Stimulated activated CD8-positive, alpha-beta memory T cell treated with anti-CD3 and anti-CD28 coated beads, Interleukin-12 subunit alpha, Interleukin-12 subunit beta, amount 100 ng/mL, for 1 hour (primary cell): Measurements from ENCODE around the gene NFS1.
"Not testable (repeated sequence)": the region's sequence is repeated elsewhere in the genome, so short reads cannot be mapped to it uniquely, and the experiment has no call there.

Experiments
- DNase-seq: peaks from one replicate; pipeline ENCODE4 v3.0.0-alpha.2; 2020; ENCODE audit warnings: low read depth

Gene NFS1

DNA sequence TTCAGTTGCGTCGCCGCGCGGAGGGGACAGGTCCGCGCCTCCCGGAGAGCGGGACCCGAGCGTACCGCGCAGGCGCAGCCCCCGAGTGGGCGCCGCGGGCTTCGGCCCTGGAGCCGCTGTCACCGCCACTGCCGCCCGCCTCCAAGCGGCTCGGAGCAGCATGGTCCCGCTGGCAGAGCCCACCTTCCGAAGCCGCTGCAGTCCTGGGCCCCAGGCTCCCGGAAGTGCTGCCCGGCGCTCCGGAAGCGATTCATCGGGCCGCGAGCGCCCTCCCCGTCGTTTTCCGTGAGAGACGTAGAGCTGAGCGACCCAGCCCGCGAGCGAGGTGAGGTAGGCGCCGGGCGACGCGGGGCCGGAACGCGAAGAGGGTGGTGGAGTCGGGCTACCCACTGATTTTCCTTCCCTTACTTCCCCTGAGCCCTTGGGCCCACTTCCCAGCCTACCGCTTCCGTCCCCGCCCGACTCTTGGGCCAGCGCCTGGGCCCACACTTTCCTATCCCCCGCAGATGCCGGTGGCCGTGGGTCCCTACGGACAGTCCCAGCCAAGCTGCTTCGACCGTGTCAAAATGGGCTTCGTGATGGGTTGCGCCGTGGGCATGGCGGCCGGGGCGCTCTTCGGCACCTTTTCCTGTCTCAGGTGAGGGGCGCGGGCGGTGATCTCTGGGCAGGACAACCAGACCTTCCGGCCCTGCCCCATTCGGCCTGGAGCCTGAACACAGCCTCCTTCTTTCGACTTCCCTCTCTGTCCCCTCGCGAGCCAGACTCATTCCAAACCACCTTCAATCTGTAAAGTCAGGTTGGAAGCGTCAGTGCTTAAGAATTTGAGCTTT is at the start of gene NFS1, which contains the start of gene ROMO1:
Gene NFS1, minus strand, starts transcription at position 226 of the 830 bp plus-strand sequence. Its CDS starts 64 bp downstream, at position 162.
Gene ROMO1, plus strand, starts transcription at position 279 of the 830 bp plus-strand sequence. Its CDS starts 228 bp downstream, at position 507.
- peak; percentile 75 for DNase-seq

DNA sequence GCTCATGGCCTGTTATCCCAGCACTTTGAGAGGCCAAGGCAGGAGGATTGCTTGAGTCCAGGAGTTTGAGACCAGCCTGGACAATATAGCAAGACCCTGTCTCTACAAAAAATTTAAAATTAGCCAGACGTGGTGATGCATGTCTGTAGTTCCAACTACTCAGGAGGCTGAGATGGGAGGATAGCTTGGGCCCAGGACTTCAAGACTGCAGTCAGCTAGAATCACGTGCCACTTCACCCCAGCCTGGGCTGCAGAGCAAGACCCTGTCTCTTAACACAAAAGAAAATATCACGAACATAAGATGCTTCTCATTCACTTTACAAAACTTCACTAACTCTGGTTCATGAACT is 45.3 kb upstream of the NFS1 start:
- DNase-seq, result not testable (repeated sequence)

DNA sequence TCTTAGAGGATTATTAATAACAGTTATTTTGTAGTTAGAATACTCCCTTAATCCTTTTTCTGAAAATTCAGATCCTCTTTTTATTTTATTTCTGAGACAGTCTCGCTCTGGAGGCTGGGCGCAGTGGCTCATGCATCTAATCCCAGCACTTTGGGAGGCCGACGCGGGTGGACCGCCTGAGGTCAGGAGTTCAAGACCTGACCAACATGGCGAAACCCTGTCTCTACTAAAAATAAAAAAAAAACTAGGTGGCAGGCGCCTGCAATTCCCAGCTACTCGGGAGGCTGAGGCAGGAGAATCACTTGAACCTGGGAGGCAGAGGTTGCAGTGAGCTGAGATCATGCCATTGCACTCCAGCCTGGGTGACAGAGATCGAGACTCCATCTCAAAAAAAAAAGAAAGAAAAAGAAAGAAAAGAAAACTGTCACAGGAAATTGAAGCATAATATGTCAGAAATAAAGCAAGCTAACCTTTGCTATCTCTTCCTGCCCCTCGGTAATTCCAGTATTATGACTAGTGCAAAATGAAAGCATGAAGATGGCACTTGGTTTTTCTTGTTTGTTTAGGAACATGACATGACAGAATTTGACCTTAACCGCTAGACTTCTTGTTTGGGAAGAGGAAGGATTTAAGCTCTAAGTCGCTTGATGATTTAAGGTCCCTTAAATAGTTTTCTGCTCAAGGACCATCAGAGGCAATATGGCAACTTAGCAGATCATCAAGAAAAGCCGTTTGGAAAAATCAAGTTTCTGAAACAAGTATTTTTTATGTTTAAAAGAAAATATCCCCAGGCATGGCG is 44.7 kb upstream of the NFS1 start:
- DNase-seq, result no peak

- no peak for DNase-seq
Measured at GRCh38 chr20:35742741-35743523, 43.8 kb upstream of the NFS1 start.

GRCh38 chr20:35741892-35742740 is 43.0 kb upstream of the NFS1 start, which contains the start of gene RBM39:
TSS of gene RBM39 (minus strand) at chr20:35742260. CDS start at chr20:35740874, 1,386 bp downstream.
- peak; percentile 98 for DNase-seq

- no peak for DNase-seq
Measured at GRCh38 chr20:35739294-35740163, 40.4 kb upstream of the NFS1 start.

GRCh38 chr20:35738410-35739179 is 39.4 kb upstream of the NFS1 start:
- DNase-seq, result no peak

- no peak for DNase-seq
Measured at GRCh38 chr20:35737865-35738333, 38.7 kb upstream of the NFS1 start.

DNA sequence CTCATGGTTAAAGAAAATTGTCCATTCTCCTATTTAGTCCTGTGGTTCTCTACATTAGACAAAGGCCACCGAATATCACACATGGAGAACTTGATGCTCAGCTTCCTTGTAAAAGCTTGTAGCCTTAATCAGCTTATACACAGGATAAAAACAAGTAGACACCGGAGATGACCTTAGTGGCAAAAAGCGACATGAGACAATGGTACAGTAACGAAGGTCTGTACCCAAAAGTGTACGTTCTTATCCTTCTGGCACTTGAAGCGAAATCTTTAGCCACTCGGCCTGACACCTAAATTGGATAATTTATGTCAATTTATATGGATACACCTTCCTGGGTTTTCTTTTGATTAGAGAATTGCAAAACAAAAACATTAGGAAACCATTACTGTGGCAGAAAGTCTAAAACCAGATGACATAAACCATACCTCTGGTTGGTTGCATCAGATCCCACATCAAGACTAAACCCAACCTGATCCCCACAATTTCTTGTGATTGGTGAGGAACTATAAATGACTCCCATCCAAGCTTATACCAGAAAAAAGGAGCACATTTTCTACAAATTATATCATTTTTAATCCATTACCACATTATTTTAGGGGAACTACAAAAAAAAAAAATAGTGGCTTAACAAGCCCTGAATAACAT is 36.8 kb upstream of the NFS1 start:
- DNase-seq, result no peak

- DNase-seq, result no peak
Measured at GRCh38 chr20:35734777-35735649, 35.9 kb upstream of the NFS1 start.

DNA sequence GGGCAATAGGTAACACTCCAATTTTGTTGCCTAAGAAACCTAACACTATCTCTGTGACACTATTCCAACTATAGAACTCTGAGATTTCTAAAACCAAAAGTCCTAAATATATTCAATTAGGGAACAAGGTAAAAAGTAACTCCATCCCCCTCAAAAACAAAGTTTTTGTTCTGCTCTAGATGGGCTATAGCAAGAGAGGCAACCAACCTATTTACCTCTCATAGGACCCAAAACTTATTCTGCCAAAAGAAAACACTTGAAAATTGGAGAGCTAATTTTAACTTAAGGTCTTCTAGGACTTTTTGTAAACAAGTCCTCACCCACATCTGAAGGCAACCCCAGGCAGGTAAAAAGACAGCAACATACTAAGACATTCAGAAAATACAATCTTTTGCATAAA is 35.2 kb upstream of the NFS1 start:
- no peak for DNase-seq

GRCh38 chr20:35732644-35732982 is 33.5 kb upstream of the NFS1 start:
- DNase-seq, result no peak

DNA sequence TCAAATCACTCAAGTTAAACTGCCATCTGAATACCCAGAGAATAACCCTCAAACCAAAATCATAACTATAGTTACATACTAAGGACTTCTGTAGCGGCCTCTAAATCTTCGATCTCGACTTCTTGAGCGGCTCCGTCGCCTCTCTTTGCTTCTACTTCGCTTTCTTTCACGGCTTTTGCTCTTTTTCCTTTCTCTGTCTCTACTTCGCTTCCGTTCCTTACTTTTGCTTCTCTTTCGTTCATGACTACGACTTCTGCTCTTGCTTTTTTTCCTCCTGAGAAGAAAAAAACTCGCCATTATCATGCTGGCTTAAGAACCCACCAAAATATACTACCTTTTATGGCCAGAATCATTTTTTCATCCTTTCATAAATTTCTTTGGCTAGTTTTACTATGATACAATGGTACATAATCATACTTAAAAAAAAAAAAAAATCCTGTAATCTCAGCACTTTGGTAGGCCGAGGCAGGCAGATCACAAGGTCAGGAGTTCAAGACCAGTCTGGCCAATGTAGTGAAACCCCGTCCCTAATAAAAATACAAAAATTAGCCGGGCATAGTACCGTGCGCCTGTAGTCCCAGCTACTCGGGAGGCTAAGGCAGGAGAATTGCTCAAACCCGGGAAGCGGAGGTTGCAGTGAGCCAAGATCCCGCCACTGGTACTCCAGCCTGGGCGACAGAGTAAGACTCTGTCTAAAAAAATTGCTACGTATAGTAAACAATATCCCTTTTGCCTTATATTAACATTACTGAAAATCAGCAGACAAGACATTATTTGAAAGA is 32.9 kb upstream of the NFS1 start:
- DNase-seq, result no peak

DNA sequence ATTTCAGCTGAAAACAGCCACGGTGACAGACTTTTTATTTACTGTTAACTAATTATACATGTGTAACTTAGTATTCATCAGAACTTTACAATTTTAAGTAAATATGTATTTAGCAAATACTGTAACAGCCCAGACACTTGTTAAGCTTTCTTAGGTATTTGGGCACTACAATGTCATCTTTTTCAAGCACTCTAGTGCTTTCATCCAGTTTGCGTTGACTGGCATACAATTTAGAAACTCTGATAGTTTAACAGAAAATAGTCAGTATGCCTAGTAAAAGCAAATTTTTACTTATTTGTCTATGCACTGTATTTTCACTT is 32.3 kb upstream of the NFS1 start:
- no peak for DNase-seq

GRCh38 chr20:35730583-35731468 is 31.7 kb upstream of the NFS1 start:
- DNase-seq, result no peak
